ENCODE results near the gene GPR3. TPM values are rescaled to one million over a fixed set of nuclear protein-coding genes. Genes with fewer than 3 reads are reported as not detected.

GPR3 gene
- total and polyA plus RNA-seq, 2 of the 8 experiments (the other 6 are each of a cell fraction or from before 2014, with no cell fraction given), result 9.9 to 26.5 TPM

DNA sequence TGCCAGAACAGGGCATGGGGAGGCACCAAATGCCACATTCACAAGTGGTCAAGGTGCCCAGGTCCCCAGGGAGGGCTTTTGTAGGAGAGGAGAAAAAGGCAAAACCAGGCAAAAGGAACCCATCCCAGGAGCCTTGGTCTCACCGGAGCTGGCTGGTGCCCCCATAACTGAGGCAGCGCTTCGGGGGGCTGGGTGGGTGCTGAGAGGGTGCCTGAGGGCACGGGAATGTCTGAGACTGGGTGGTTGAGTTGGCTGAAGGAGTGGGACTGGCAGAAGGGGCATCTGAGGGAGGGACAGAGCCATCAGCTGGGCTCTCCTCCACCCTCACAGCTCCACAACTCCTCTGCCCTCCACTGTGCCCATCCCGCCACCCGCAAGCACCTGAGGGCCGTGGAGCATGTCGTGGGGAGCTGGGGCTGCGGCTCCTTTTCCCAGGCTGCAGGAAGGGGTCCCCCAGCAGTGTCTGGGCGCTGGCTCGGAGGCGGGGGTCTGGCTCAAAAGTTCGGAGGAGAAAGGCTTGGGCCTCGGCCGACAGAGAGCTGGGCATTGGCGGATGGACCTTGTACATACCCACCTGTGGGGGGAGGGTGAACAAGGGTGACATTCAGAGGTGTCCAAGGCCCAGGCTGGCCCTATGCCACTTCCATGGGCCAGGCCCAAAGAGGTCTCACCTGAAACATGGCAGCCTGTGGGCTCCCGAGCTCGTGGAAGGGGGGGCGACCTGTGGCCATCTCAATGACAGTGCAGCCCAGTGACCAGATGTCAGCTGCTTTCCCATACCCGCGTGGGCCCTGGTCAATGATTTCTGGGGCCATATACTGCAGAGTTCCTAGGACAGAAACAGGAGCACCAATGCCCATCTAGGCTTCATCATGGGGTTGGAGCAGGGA lies 34.1 kb upstream of the GPR3 start (continued):
- TF ChIP-seq, protein P1, sequence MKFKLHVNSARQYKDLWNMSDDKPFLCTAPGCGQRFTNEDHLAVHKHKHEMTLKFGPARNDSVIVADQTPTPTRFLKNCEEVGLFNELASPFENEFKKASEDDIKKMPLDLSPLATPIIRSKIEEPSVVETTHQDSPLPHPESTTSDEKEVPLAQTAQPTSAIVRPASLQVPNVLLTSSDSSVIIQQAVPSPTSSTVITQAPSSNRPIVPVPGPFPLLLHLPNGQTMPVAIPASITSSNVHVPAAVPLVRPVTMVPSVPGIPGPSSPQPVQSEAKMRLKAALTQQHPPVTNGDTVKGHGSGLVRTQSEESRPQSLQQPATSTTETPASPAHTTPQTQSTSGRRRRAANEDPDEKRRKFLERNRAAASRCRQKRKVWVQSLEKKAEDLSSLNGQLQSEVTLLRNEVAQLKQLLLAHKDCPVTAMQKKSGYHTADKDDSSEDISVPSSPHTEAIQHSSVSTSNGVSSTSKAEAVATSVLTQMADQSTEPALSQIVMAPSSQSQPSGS (IDR thresholded peaks at IDR 0.05; ENCODE audit: low read length), result no peak
- TF ChIP-seq SP1 (IDR thresholded peaks at IDR 0.05; ENCODE audit: low read depth, low read length) (no peak), NRF1 (IDR thresholded peaks at IDR 0.05; ENCODE audit: low read depth, low read length) (no peak), NANOG (IDR thresholded peaks at IDR 0.05; ENCODE audit: insufficient read depth, low read depth, low read length, poor library complexity, severe bottlenecking) (no peak), POLR2AphosphoS5 (IDR thresholded peaks at IDR 0.05; ENCODE audit: low read depth, low read length) (no peak)
- TF ChIP-seq, protein P2, sequence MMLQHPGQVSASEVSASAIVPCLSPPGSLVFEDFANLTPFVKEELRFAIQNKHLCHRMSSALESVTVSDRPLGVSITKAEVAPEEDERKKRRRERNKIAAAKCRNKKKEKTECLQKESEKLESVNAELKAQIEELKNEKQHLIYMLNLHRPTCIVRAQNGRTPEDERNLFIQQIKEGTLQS (IDR thresholded peaks at IDR 0.05; ENCODE audit: insufficient read depth, low read depth, low read length), result no peak

Measured in H1 (cell line).